Measurements from ENCODE around the gene LSR.

DNA sequence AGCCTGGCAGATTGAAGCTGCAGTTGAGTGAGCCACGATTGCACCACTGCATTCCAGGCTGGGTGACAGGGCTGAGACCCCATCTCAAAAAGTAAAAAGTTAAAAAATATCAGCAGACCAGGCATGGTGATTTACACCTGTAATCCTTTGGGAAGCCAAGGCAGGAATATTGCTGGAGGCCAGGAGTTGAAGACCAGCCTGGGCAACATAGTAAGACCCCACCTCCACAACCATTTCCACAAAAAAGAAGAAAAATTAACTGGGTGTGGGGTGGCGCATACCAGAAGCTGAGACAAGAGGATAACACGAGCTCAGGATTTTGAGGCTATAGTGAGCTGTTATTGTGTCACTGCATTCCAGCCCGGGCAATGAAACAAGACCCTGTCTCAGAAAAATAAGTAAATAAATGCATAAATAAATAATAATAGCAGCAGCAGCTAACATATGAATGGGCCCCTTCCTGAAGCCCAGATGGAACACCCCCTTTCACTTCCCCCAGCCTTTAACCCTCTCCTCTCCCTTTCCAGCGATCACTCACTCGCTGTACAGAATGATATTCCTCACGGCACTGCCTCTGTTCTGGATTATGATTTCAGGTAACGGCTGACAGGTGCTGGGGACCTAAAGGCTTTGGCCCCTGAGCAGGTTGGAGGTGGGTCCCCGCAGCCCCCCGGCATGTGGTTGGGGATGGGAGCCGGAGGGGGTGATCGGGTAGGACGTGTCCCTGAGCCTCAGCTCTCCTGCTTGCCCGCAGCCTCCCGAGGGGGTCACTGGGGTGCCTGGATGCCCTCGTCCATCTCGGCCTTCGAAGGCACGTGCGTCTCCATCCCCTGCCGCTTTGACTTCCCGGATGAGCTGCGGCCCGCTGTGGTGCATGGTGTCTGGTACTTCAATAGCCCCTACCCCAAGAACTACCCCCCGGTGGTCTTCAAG is 46.3 kb downstream of the LSR start:
- TF ChIP-seq, protein P1, sequence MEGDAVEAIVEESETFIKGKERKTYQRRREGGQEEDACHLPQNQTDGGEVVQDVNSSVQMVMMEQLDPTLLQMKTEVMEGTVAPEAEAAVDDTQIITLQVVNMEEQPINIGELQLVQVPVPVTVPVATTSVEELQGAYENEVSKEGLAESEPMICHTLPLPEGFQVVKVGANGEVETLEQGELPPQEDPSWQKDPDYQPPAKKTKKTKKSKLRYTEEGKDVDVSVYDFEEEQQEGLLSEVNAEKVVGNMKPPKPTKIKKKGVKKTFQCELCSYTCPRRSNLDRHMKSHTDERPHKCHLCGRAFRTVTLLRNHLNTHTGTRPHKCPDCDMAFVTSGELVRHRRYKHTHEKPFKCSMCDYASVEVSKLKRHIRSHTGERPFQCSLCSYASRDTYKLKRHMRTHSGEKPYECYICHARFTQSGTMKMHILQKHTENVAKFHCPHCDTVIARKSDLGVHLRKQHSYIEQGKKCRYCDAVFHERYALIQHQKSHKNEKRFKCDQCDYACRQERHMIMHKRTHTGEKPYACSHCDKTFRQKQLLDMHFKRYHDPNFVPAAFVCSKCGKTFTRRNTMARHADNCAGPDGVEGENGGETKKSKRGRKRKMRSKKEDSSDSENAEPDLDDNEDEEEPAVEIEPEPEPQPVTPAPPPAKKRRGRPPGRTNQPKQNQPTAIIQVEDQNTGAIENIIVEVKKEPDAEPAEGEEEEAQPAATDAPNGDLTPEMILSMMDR (IDR thresholded peaks at IDR 0.05; ENCODE audit: low read length): no peak
- no peak for TF ChIP-seq EZH2 (IDR thresholded peaks at IDR 0.05; ENCODE audit: borderline replicate concordance, low read length)
